A673 (cell line): ENCODE measurements around the gene DESI2. TPM values are rescaled to one million over a fixed set of nuclear protein-coding genes. Genes with fewer than 3 reads are reported as not detected.

Experiments
- BruUV-seq: library from RNA; stranded (reverse); fragments of 400-500 nt; replicated peaks from 2 replicates; lab custom pipeline; 2021; lab: Mats Ljungman, UMichigan
- CTCF ChIA-PET: fragments of 300-600 bp; sonication (Branson Sonifier 250); formaldehyde crosslinking; loops from one replicate; lab custom pipeline; 2022; ENCODE audit warnings: antibody characterized with exemption; lab: Charles Lee
- POLR2A ChIA-PET: fragments of 300-600 bp; sonication (Branson Sonifier 250); formaldehyde crosslinking; loops from one replicate; lab custom pipeline; 2022; ENCODE audit warnings: antibody characterized with exemption; ENCODE audit not compliant: low non-redundant PET; lab: Charles Lee
- DNase-seq: peaks from one replicate; pipeline ENCODE4 v3.0.0-alpha.2; 2015; ENCODE audit warnings: low spot score
- H3K27ac ChIP-seq: fragments of 200-600 bp; sonication (generic); 2 replicates; pipeline ENCODE4 v1.5.1; 2016; ENCODE audit warnings: mixed run types, low read depth, mild to moderate bottlenecking, mixed read lengths, antibody characterized with exemption, low read length; ENCODE audit not compliant: poor library complexity, severe bottlenecking
- H3K27me3 ChIP-seq: fragments of 200-600 bp; sonication (generic); replicated peaks from 2 replicates; pipeline ENCODE4 v1.6.1; 2017; ENCODE audit warnings: mixed run types, low read depth, mild to moderate bottlenecking, mixed read lengths, antibody characterized with exemption, low read length; ENCODE audit not compliant: insufficient read depth, poor library complexity
- H3K36me3 ChIP-seq: fragments of 200-600 bp; sonication (generic); 2 replicates; pipeline ENCODE4 v1.6.1; 2016; ENCODE audit warnings: mixed run types, mild to moderate bottlenecking, mixed read lengths, antibody characterized with exemption, low read length; ENCODE audit not compliant: insufficient read depth, poor library complexity, severe bottlenecking
- H3K4me1 ChIP-seq: fragments of 200-600 bp; sonication (generic); 2 replicates; pipeline ENCODE4 v1.6.1; 2017; ENCODE audit warnings: mixed run types, mild to moderate bottlenecking, mixed read lengths, antibody characterized with exemption, low read length; ENCODE audit not compliant: insufficient read depth, poor library complexity, severe bottlenecking
- H3K4me3 ChIP-seq: fragments of 200-600 bp; sonication (generic); 2 replicates; pipeline ENCODE4 v1.5.1; 2016; ENCODE audit warnings: low read depth, mixed run types, mild to moderate bottlenecking, mixed read lengths, low read length; ENCODE audit not compliant: poor library complexity, severe bottlenecking
- H3K9me3 ChIP-seq: fragments of 200-600 bp; sonication (generic); 2 replicates; pipeline ENCODE4 v1.6.1; 2016; ENCODE audit warnings: mixed run types, low read depth, mild to moderate bottlenecking, mixed read lengths, antibody characterized with exemption, low read length; ENCODE audit not compliant: poor library complexity, severe bottlenecking
- CTCF ChIP-seq: fragments of 300-800, 200-600 bp; sonication (generic); conservative IDR thresholded peaks from 2 replicates; pipeline ENCODE4 v1.5.1; 2017; ENCODE audit warnings: low read depth, mild to moderate bottlenecking, antibody characterized with exemption, low read length, moderate library complexity, mixed read lengths
- EZH2 ChIP-seq: fragments of 200-600 bp; sonication (generic); IDR thresholded peaks from 2 replicates; pipeline ENCODE4 v1.6.1; 2017; ENCODE audit warnings: borderline replicate concordance, low read depth, mild to moderate bottlenecking, mixed read lengths, antibody characterized with exemption, low read length; ENCODE audit not compliant: poor library complexity, severe bottlenecking
- intact Hi-C: fragments of 100-400 bp; cut with micrococcal nuclease; formaldehyde crosslinking; loops from one replicate; pipeline ENCODE4 v1.10.0; 2022; ENCODE audit not compliant: unreplicated experiment
- total RNA-seq: library from RNA; stranded (reverse); gene quantifications from 2 replicates; pipeline ENCODE4 v1.2.3, GENCODE V29; 2021

The DESI2 gene
- total RNA-seq, 1 experiment from 2014 or later = 47.7 TPM

GRCh38 chr1:244654108-244655038, 1.4 kb downstream of the DESI2 start:
- POLR2A ChIA-PET = no interaction called here
- TF ChIP-seq CTCF (no peak), EZH2 (no peak)
- peaks cover 17% of the 10 kb centered on the region for H3K4me1 ChIP-seq
- peak overlapping the region; percentile 94 for H3K27ac ChIP-seq
- CTCF ChIA-PET = no interaction called here
- no peaks in the 10 kb centered on the region for H3K27me3 ChIP-seq
- intact Hi-C loops = loop anchor here (10.0 kb wide), 1 partner anchor 320 kb away; no protein-coding TSS in a partner anchor
- H3K36me3 ChIP-seq = peaks cover 10% of the 10 kb centered on the region
- peak overlapping the region; percentile 91 for H3K4me3 ChIP-seq
- DNase-seq = peak; percentile 11
- H3K9me3 ChIP-seq = no peaks in the 10 kb centered on the region
- BruUV-seq = TSS peak; percentile 35

- POLR2A ChIA-PET = no interaction called here
- Histone ChIP-seq H3K4me1 (peaks cover 17% of the 10 kb centered on the region), H3K27ac (no peak overlapping the region), H3K9me3 (no peaks in the 10 kb centered on the region), H3K27me3 (no peaks in the 10 kb centered on the region), H3K4me3 (peak overlapping the region; percentile 91), H3K36me3 (peaks cover 13% of the 10 kb centered on the region)
- BruUV-seq = no TSS peak
- TF ChIP-seq CTCF = no peak
- no peak for TF ChIP-seq EZH2
- CTCF ChIA-PET = no interaction called here
- DNase-seq = no peak
- intact Hi-C loops = loop anchor here (10.0 kb wide), 1 partner anchor 320 kb away; no protein-coding TSS in a partner anchor
Observed at GRCh38 chr1:244655186-244655585, 2.3 kb downstream of the DESI2 start.

GRCh38 chr1:244657421-244657820, 4.5 kb downstream of the DESI2 start:
- intact Hi-C loops = loop anchor here (10.0 kb wide), 1 partner anchor 317 kb away; no protein-coding TSS in a partner anchor

More at GRCh38 chr1:244657421-244657820, 4.5 kb downstream of the DESI2 start:
- TF ChIP-seq EZH2 (no peak), CTCF (no peak)
- ChIA-PET POLR2A (no interaction called here), CTCF (no interaction called here)
- Histone ChIP-seq H3K36me3 (peaks cover 13% of the 10 kb centered on the region), H3K27ac (no peak overlapping the region), H3K9me3 (no peaks in the 10 kb centered on the region), H3K4me3 (no peak overlapping the region), H3K4me1 (peaks cover 10% of the 10 kb centered on the region), H3K27me3 (no peaks in the 10 kb centered on the region)
- DNase-seq = no peak
- BruUV-seq = no TSS peak
